ENCODE data around the gene PLXDC2.

PLXDC2 gene

DNA sequence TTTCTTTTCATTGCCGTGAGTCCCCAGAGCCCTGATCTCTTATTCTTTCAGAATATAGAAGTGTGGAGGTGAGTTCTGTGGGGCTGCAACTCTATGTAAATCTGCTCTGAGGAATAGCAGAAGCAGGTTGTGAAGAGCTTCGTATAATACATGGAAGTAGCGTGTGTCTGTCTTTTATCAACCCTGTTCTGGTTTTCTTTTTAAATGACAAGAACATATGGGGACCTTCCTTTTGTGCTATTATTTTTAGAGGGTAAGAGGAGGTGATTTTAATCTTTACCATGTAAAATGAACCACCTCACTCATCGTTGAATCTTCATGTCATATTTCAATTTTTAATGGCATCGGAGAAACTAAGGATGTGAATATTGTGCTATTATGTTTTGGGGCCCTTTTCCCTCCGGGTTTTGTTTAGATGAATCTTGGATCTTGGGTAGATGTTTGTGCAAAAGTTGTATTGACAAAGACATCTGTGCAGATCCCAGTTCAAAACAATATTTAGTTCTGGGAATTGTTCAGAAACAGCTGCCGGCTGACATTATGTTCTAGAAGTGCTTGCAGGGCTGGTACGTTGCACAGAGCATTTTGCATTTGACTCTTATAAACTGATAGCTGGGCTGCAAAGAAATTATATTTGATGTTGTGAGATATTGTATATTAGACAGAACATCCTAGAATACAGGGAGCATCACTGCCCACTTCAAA lies 46.7 kb downstream of the PLXDC2 start:
- DNase-seq = no peak

DNA sequence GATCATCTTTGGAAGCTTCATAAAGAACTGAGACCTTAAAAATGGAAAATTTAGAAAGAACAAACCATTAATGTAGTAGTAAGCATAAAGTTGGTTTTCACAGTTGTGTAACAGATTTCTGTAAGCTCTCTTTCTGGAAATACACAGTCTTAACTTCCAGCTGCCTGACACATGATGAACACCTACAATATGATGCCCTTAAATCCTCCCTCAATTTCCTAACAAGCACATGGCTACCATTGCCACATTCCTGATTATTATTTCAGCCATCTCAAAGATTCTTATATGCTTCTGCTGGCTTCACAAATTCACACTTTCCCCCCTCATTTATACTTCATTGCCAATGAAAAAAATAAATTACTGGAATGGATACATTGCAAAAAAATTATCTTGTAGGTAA lies 49.4 kb downstream of the PLXDC2 start:
- DNase-seq = no peak

DNA sequence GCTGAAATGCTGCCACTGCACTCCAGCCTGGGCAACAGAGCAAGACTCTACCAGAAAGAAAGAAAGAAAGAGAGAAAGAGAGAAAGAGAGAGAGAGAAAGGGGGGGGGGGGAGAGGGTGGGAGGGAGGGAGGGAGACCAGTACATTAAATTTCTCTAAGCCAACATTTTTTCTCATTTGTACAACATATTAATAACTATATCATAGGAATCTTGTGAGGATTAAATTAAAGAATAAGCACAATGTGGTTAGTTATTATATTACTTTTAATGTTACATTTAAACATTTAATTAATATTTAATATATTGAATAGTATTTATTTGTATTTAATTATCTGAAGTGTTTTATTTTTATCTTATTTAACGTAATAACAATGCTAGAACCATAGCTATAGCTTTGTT lies 53.1 kb downstream of the PLXDC2 start:
- no peak for DNase-seq

DNA sequence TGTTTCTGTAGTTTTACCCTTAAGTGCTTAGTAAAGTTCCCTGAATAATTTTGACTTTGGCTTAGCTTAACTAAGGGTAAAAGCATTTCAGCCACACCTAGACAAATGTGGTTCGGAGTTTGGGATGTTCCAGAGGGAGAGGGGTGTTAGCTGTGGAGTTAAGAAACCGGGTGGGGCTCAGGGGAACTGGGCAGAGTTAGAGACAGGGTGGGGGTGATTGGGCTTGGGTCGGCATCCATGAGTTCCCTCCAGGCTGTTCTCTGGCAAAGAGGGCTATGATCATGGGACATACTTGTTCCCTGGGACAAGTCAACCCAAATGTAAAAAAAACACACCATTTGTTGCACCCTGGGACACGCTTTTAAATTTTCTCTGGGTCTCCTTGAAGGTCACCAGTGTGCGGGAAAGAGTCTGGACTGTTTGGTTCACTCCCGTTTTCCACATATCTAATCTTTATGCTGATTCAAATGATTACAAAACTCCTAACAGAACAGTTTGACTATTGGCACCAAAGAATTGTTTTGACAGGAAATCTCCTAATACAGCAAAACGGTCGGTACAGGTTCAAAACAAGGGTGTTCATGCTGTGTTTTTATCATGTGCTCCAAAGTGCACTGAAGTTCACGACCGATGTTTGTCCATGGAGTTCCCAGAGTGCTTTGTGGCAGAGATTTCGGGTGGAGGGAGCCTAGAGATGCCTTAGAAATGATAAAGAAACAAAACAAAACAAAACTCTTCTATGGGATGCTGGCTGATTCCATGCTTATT lies 56.5 kb downstream of the PLXDC2 start:
- DNase-seq = no peak

DNA sequence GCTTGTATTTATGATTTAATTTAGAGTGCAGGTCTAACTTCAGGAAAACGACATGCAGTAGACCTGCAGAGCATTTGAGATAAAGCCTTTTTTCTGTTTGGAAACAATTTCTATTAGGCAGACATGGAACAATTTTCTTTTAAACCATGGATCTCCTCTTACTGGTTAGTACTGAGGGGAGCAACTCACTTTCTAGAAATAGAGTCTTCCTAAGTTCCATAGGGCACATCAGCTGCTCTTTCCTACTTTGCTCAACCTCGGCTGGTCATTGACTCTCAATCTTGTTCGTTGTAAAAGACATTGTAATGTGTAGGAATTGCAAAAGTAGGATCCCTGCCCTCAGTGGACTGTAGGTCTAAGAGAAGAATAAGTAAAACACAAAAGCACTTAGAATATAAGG lies 58.0 kb downstream of the PLXDC2 start:
- no peak for DNase-seq

DNA sequence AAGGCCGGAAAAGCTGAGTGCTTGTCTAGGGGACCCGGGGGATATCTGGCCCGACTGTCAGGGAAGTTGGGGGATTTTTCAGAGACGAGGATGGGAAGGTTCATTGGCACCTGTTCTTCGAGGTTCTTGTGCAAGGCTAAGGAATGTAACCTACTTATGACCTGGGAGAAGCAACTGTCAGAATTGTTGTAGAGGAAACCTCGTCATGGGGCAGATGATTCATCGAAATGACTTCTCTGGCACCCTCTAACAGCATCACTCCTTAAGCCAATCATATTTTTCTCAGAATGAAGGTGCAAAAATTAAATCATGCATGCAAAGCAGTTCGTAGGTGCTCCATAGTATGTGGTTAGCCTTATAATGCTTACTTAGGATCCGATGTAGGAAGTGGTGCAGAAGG lies 58.6 kb downstream of the PLXDC2 start:
- DNase-seq = no peak

DNA sequence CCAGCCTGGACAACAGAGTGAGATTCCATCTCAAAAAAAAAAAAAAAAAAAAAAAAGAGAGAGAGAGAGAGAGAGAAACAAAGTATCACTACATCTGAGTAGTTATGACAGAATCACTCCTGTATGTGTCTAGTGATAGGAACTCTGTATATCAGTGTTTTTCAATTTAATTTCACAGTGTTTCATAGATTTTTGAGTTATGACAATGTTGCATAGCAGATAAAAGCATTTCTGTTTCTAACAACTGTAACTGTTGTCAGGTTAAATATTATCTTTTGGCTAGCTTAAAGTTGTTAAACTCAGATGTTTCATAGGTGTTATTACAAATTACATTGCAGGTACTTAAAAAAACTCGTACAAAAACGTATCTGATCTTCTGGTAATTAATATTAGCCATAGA lies 60.3 kb downstream of the PLXDC2 start:
- no peak for DNase-seq

DNA sequence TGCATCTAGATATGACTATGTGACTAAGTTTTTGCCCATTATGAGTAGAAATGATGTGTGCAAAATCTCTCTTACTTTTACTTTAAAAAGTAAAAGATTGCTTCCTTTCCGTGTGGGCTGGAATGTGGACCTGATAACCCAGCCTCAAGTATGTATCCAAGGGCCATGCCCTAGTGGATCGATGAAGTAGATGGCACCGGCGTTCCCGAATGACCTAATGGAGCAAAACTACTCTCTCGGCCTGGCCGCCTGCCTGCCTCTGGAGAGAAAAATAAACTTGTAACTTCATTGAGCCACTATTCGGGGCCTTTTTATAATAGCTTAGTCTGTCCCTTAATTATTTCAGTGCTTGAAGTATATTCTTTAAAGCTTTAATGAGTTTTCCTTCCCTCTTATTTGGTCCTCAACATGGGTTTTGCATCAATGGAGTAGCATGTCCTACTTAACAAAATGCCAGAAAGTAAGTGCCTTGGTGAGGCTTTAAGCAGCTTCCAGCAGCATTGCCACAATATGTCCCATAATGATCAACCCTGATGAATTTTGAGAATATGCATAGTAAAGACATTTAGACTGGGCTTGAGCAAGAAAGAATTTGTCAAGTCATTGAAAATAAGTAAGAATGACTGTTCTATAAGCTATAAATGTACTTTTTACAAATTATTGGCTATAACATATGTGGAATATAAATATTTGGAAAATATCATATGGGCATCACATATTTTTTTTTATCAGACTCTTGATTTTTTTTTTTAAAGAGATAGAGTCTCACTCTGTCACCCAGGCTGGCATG lies 61.4 kb downstream of the PLXDC2 start:
- DNase-seq = no peak

DNA sequence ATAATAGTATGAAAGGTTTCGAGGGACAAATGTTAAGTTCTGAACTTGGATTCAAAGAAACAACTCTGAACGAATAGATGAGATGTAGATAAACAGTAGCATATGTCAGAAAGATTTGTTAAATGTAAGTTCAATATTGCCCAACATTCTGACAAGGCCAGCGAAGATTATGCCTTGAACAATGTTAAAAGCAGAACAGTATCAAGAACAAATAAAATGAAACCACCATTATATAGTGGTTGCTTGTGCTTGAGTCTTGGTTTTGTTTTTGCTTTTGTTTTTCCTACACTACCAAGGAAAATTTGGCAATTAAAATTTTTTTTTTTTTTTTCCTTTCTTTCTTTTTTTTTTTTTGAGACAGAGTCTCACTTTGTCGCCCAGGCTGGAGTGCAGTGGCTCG lies 66.4 kb downstream of the PLXDC2 start:
- DNase-seq = no peak

DNA sequence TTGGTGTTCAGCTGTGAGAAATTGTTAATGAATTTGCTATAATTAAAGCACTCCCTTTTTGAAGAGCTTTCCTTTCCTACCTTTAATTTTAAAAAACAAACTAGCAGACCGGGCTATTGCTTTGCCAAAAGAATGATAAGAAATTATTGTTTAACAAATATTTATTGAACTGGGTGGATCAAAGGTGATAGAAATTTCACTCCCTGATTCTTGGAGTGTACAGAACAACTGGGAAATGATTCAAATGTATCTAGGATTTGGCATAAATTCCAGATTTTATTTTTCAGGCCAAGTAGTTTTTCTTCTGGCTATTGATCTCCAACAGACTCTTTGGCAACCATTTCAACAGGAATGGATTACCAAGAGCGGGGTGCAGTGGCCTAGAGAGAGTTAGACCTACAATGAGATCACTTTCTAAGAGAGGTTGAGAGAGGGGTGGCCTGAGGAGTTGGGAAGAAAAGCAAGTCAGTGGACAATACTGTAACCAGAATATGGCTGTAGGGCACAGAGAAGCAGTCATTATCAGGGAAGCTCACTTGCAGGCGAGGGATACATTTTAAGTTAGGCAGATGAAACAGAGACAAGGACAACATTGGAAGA lies 71.9 kb downstream of the PLXDC2 start:
- DNase-seq = no peak

DNA sequence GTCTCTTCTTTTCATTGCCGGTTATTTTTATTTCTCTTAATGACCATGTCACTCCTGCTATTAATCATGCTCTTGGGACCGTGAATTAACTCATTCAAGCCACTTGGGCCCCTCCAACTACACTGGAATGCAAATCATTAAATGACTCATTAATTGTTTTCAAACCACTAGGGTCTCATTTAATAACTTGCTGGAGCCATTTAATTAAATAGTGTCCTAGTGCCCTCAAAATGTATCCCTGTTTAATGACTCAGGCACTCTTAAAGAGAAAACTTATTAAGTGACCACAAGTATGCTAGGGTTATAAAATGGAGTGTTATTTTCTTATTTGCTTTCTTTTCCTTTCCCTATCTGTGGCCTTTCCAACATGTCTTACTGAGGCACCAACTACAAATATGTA lies 73.0 kb downstream of the PLXDC2 start:
- no peak for DNase-seq

DNA sequence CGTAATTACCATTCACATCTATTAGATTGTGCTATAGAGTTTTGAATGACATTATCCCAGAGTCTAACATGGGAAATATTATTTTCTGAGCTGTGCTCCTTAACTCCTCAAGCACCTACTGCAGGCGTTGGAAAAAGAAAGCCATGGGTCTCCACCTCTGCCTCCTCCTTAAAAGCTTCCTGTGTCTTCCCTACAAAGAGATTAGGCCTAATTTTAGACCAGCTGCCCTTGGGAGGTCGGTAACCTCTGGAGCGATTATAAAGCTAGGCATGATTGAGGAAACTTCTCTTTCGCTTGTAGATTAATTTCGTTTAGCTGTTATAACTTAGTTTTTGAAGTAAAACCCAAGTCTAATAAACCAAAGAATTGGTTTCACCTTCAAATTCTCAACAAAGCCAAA lies 75.2 kb downstream of the PLXDC2 start:
- no peak for DNase-seq

DNA sequence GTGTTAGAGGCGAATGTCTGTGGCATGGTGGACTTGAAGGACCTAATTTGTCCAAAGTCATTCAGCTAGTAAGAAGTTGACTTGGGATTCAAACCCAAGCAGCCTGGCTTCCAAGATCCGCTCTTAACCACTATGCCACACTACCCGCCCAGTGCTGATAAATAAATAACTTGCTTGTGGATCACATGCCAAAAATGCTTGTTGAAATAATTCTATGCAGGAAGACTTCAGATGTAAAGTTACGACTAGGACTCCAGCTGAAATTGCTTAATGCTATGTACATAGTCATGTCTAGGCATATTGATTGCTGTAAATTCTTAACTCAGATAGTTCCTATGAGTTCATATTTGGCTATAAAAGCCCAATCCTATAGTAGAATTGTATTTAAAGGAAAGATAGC lies 76.0 kb downstream of the PLXDC2 start:
- no peak for DNase-seq

DNA sequence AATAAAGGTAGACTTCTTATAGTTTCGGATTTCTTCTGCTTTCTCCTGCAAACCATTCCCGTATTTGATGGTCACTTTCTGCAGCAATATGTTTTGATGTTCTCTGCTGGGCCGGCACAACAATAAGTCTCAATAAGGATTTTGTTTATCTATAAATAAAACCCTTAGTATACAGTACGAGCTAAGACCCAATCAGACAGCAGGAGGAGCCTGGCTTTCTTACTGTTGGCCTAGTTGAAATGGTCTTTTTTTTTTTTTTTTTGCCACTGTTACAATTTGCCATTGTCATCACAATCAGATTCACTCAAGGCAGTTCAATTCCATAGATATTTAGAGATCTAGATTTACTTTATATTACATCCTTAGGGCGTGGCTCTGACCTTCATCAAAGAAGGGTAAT lies 76.4 kb downstream of the PLXDC2 start:
- DNase-seq = no peak

DNA sequence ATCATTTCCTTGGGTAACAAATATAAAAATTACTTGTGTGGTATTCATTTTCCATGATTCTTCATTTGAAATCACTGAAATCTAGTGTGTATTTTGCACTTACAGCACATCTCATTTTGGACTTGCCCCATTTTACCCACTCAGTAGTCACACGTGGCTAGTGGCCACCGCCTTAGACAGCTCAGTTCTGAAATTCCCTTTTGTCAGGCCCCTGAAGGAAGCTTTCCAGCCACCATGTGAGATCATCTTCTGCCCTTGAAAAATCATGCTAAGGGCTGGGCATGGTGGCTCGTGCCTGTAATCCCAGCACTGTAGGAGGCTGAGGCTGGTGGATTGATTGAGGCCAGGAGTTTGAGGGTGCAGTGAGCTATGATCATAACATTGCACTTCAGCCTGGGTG lies 79.3 kb downstream of the PLXDC2 start:
- no peak for DNase-seq

DNA sequence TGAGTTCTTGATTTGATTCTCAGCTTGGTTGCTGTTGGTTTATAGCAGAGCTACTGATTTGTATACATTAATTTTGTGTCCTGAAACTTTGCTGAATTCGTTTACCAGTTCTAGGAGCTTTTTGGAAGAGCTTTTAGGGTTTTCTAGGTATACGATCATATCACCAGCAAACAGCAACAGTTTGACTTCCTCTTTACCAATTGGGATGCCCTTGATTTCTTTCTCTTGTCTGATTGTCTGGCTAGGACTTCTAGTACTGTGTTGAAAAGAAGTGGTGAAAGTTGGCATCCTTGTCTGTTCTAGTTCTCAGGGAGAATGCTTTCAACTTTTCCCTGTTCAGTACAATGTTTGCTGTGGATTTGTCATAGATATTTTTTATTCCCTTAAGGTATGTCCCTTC lies 86.2 kb downstream of the PLXDC2 start:
- no peak for DNase-seq

DNA sequence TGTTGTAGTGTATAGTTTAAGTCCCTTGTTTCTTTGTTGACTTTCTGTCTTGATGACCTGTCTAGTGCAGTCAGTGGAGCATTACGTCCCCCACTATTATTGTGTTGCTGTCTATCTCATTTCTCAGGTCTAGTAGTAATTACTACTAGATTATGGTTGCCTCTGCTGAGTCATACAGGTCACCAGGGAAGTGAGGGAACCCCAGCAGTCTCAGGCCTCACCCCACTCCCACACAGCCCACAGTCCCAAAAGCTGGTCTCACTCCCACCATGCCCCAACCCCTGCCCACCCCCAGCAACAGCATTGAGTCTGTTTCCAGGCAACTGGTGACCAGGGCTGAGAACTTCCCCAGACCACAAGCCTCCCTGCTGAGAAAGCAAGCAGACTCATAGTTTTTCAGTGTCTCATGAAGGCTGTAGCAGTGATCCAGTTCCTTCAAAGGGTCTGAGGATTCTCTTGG lies 88.0 kb downstream of the PLXDC2 start:
- DNase-seq = no peak

DNA sequence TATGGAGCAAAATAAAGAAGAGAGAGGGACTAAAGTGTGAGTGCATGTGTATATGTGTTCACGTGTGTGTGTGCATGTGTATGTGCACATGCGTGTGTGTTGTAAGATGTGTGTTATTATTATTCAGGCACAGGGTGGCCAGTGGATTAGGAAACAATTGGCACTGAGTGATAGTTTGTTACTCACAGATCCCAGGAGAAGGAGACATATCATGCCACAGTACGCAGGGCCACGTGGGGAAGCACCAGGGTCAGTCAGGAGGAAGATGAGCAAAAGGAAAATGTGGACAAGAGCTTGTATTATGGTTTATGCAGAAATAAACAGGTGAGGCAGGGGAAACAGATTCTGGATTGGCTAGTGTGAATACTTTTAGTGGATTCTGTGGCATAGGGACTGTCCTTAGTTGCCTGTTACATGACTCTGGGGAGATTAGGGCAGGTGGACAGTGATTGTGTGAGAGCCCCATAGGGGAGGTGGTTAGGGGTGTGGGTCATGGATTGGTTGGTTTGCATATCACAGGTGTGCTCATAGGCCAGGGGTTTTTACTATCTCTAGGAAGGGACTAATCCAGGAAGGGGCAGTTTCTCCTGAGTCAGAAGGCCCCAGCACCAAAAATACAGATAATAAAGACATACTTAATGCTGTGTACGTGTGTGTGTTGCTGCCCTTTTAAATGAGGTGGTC lies 90.0 kb downstream of the PLXDC2 start:
- no peak for DNase-seq

DNA sequence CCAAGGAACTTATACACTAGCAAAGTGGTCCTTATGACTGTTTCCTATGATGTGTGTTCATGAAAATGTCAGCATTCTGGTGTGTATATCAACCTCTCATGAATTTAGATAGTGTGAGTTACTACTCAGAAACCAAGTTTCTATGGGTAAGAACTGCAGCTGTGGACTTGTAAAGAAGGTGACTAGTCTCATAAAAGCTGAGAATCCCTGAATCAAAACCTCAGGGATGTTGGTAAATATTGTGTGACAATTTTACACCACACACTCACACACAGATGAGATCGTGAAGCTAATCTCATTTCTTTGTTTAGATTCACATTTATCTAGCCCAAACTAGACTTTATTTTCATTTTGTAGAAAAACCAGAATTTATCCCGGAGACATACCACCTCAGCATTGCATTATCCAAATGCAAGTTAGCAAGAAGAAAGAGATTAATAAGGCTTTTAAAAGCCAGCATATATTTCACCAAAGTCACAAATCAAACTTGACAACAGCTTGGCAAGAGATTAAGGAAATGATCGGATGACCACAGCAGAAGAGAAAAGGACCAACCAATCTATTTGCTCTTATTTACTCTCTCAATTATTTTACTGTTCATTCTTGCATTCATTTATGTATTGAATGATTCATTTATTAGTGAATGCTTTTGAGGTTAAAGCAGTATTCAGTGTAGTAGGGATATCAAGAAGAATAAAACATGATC lies 92.9 kb downstream of the PLXDC2 start:
- DNase-seq = no peak

DNA sequence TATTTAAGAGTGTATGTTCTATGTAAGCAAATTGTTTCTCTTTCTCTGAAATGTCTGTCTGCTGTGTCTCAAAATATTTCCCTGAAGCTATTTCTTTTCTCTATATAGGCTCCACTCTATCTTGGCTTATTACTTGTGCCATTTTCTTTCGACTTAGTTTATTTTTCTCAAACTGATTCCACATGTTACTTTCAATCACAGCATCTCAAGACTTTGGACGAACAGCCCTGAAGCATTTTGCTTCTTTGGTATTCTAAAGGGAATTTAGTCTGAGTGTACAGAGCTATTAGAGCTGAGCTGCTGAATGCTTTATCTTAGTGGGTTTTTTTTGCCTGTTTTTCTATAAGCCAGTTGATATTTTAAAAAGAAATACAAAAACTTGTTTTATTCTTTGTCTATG lies 95.7 kb downstream of the PLXDC2 start:
- no peak for DNase-seq

DNA sequence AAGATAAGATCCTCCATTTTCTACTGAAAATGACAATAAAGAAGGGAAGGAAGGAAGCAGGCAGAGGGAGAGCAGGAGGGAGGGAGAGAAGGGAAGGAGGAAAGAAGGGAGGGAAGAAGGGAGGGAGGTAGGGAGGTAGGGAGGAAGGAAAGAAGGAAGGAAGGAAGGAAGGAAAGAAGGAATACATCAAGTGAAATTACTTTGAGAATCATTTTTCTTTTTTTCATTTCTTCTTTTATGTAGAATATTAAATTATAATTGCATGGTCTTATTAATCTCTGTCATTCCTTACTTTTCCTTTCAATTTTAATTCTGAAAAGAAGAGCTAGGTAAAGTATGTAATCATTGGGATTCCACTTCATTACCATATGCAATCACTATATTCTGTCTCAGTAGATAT lies 97.8 kb downstream of the PLXDC2 start:
- no peak for DNase-seq

DNA sequence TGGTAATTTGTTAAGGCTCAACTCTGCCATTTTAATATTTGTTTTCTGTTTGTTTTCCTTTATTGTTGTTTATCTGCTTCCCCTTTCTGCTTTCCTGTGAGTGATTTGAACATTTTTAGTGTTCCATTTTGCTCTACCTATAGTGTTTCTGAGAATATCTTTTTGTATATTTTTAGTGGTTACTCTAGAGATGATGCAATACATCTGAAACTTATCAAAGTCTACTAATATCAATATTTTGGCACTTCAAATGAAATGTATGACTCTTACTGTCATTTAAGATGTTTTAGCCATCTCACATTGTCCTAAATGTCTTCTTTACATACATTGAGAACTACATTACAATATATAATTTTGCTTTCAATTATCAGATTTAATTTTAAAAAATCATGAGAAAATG lies 98.9 kb downstream of the PLXDC2 start:
- DNase-seq = no peak
